GM12872 (cell line): ENCODE results near the gene DOK6.

Source experiments
- TF ChIP-seq, protein P1 (sequence below): IDR thresholded peaks from 3 replicates; pipeline ENCODE4 v1.5.1; 2011; ENCODE audit warnings: low read depth, mild to moderate bottlenecking, low read length, moderate library complexity; ENCODE audit not compliant: insufficient read depth

Gene DOK6

DNA sequence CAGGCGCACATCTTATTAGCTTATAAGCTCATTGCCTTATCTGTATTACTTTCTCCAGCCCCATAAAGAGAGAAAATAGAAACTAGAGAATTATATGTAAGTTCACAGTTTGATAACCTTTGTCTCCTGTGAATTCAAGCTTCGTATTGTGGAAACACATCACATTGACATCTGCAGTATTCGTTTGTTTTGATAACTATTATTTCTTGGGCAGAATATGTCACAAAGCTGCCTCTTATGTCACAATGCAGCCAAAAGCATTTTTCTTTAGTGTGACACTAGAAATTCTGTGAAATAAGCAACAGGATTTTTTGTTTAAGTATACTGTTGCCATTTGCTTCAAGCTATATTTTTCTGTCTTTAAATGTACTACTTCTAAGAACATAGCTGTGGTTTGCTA, 221.5 kb downstream of the DOK6 start:
- TF ChIP-seq, protein P1, sequence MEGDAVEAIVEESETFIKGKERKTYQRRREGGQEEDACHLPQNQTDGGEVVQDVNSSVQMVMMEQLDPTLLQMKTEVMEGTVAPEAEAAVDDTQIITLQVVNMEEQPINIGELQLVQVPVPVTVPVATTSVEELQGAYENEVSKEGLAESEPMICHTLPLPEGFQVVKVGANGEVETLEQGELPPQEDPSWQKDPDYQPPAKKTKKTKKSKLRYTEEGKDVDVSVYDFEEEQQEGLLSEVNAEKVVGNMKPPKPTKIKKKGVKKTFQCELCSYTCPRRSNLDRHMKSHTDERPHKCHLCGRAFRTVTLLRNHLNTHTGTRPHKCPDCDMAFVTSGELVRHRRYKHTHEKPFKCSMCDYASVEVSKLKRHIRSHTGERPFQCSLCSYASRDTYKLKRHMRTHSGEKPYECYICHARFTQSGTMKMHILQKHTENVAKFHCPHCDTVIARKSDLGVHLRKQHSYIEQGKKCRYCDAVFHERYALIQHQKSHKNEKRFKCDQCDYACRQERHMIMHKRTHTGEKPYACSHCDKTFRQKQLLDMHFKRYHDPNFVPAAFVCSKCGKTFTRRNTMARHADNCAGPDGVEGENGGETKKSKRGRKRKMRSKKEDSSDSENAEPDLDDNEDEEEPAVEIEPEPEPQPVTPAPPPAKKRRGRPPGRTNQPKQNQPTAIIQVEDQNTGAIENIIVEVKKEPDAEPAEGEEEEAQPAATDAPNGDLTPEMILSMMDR, result no peak

DNA sequence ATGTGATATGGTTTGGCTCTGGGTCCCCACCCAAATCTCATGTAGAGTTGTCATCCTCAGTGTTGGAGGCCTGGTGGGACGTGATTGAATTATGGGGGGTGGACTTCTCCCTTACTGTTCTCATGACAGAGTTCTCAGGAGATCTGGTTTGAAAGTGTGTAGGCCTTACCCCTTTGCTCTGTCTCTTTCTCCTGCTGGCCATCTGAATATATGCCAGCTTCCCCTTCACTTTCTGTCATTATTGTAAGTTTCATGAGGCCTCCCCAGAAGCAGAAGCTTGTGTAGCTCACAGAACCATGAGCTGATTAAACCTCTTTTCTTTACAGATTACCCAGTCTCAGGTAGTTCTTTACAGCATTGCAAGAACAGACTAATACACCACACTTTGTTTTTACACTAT, 222.3 kb downstream of the DOK6 start:
- TF ChIP-seq, protein P1, result no peak

DNA sequence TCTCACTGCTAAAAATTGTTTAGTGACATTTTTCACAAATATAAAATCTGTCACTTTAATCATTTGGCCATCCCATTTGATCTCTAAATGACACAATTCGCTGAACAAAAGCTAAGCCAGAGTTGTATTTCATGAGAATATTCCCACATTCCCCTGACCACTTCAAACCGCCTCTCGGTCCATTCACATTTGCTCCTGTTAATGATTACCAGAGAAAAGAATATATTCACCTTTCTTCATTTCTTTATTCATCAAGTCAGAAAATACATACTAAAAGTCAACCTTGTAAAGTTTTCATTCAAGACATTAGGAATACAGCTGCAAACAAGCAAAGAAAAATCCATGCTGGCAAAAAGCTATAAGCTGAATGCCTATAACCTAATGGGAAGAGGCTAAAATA, 225.5 kb downstream of the DOK6 start:
- TF ChIP-seq, protein P1, result no peak

DNA sequence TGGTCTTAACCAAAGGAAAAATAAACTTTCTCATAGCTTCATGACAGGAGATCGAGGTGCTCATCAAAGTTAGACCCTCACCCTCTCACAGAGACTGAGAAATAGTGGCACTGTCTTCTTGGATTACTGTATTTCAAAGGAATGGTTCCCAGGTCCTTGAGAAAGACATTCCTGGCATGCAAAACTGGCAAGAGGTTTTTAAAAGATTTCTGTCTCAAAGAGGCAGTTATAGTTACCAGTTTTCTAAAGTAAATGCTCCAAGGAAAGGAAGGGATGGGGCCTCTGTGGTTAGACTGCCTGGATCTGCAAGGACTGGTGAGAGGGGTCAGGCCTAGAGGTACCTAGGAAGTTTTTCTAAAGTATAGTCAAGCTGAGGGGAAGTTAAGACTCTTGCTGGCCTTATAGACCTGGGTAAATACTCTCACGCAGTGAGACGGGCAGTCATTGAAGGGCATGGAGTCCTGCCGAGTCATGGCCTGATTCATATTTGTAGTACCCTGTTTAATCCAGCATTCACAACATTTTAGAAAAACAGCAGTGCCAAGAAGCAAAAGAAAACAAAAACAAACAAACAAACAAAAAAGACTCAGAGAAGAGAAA, 226.1 kb downstream of the DOK6 start:
- TF ChIP-seq, protein P1, result no peak

DNA sequence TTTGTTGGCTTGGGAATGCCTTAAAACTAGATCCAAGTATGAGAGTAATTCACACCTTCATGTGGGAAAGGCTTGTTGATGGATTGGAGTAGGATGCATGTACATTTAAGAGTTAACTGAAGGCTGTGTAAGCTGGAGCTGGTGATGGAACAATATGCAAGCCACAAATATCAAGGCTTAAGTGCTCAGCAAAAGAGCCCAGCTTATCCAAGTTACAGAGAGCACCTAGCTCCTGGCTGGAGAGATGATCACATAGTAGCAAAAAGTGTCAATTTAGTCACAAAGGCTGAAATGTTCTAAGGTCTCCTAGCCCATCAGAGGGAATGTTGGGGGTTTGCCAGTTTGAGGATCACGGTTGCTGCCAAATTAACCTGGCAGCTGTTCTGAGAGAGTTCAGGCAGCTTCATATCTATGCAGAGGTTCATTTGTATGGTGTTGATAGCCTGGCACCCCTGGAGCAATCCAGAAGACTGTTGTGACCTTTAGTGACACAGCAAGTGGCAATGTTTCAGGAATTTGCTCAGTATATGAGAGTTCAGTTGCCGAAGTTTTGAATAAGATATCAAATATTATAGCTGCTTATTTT, 228.2 kb downstream of the DOK6 start:
- TF ChIP-seq, protein P1, result no peak

DNA sequence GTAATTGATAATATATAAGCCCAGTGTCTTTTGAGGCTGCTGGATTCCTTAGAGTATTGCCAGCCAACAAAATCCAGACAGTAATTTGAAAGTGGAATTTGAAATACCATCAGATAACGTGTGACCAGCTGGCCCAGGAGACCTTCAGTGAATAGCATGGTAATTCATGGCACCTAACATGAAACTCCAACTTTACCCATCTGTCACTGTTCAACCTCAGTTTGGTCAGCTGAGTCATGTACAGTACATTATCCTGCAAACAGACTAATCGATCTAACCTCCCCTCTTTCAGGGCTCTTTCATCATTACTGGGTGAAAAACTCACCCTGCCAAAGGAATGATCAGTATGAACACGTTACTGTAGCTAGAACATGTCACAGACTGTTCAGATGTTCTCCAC, 230.6 kb downstream of the DOK6 start:
- TF ChIP-seq, protein P1, result no peak

DNA sequence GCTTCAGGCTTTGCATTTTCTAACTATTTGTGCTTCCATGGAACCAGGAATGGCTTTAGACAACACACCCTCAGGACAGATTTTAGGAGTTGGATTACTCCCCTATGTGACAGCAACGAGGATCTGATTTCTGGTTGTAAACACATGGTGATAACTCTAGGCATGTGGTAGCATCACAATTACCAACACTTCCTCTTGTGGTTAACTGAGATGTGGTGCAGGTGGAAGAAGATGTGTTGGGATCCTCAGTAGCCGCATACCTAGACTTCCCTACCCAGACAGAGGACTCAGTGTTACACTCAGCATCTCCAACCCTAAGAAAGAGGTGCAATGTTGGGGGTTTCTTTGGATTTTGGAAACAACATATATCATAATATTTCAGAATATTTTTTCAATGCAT, 234.8 kb downstream of the DOK6 start:
- TF ChIP-seq, protein P1, result no peak
